NCI-H1048 (cell line): ENCODE data around the gene PIPOX.

ENCODE experiments used
- DNase-seq: peaks from one replicate; lab custom pipeline; 2025; lab: John Stamatoyannopoulos, UW

PIPOX gene

DNA sequence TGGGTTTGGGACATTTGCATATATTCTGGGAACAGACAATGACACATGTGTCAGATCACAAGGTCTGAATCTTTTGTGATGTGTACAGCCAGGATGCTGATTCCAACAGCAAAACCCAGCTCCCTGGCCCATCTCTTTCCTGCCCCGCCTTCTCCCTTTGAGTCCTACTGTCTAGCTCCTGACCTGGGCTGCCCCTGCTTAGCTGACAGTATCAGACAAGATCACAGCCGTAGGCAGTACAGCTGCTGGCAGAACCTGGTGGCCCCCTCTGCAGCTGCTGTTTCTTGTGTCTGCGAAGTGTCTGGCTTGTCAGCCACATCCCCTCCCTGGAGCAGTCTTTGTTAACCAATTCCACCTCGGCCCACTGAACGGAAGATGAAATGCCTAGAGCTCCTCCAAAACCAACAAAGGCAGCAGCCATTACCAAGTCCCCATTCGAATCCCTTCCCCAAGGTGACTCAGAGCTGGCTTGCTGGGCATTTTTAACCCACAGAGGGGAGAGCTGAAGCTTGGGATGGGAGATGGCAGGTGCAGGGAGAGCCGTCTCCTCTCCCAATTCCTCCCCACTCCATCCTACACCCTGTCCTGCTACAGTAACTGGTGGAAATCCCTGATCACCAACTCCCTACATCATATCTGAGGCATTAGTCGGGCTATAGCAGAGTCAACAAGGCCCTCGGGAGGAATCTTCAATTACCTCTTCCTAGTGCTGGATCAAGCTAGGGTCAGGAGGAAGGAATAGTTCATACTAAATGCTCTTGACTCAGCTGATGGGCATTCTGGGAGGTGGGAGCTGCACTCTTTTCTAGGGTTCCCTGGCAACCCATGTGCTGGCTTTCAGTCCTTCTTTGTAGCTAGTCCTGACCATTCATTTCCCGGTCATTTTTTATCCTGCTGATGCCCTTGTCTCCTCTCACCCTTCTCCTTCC lies 5.8 kb downstream of the PIPOX start:
- DNase-seq: no peak

DNA sequence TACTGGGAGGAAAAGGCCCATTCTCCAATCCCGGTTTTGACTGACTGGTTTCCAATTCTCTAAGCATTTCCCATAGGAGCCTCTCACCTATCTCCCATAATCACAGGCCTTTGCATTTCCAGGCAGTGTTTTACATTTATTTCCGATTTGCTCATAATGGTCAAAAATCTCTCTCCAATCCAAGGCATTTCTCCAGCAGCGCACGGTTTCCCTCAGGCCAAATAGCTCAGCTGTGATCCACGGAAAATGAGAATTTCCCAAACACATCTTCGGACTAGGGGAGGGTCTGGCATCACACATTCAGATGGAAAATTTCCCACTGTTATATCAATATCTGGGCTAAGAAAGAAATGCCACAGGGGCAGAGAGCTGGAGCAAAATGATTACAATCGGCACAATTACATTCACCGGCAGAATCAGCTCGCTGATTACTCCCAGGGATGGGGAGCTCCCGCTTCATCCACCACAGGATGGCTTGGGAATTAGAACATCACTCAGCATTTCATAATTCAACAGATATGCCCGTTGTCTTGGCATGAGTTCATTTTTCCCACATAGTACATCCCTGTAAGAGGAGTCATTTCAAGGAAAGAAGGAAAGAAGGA lies 6.7 kb downstream of the PIPOX start:
- no peak for DNase-seq

DNA sequence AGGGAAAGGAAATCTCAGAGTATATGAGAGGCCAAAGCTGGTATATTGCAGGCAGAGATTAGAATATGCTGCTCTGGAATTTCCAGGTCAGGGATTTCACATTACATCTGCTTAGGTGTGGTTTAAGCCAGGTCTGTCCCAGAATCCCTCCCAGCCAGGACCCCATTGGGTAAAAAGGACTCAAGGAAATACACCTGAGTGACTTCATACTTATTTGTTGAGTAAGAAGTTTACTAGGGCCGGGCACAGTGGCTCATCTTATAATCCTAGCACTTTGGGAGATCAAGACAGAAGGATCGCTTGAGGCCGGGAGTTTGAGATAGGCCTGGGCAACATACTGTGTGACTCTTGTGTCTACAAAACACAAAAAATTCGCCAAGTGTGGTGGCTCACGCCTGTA lies 7.2 kb downstream of the PIPOX start:
- DNase-seq: no peak

DNA sequence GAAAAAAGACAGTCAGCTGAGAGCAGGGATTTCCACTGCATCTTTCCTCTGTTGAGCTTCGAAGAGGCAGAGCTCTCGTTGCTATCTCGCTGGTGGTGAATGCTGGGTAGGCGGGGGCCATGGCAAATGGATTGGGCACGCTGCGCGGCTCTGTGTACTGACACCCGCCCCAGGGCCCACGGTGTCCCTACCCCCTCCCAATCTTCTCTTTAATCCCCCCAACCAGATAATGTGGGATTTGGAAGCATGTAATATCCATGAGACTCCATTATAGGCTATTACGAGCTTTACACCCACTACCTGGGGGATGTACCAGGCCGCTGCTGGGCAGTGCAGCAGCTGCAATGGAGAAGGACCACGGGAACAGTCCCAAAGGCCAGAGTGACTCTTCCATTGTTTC lies 8.3 kb downstream of the PIPOX start:
- DNase-seq: no peak

GRCh38 chr17:29051731-29052130 lies 8.8 kb downstream of the PIPOX start:
- no peak for DNase-seq

- no peak for DNase-seq
These were observed 11.9 kb downstream of the PIPOX start for GRCh38 chr17:29054835-29055234.

DNA sequence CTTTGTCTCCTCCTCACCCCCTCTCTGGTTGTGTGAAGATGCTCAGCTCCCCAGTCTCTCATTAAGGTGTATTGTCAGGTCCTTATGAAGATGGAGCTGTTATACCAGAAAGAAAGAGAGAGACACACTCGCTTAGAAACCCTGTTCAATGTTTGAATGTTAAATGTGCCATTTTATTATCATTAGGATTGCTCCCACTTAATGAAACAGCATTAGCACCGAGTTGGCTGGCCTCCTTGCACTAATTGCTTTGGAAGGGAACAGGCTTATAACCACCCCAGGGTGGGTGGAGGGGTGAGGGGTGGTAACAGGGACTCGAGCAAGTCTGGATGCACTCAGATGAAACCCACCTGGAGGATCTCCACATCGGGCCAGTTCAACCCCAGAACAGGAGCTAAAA lies 14.4 kb downstream of the PIPOX start:
- no peak for DNase-seq

GRCh38 chr17:29058391-29058790 lies 15.4 kb downstream of the PIPOX start:
- no peak for DNase-seq

- DNase-seq: no peak
These were observed 16.3 kb downstream of the PIPOX start for GRCh38 chr17:29059281-29059680.

DNA sequence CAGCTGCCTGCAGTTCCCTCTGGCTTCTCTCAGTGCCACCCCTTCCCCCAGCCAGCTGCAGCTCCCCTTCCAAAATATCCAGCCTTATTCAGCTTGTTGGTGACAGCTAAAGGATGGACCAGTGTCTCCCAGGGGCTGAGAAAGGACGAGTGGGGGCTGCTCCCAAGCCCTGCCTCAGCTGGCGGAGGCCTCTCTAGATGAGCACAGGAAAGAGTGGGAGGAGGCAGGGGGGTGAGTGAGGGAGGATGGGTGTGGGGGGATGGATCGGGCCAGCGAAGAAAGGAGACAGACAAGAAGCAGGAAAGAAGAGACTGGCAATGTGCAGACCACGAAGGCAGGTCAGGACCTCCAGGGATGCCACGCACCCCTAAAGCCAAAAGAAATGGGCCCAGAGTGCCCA lies 17.5 kb downstream of the PIPOX start:
- DNase-seq: no peak

- DNase-seq: no peak
These were observed 18.1 kb downstream of the PIPOX start for GRCh38 chr17:29061036-29061435.

GRCh38 chr17:29062215-29062614 lies 19.3 kb downstream of the PIPOX start:
- no peak for DNase-seq

DNA sequence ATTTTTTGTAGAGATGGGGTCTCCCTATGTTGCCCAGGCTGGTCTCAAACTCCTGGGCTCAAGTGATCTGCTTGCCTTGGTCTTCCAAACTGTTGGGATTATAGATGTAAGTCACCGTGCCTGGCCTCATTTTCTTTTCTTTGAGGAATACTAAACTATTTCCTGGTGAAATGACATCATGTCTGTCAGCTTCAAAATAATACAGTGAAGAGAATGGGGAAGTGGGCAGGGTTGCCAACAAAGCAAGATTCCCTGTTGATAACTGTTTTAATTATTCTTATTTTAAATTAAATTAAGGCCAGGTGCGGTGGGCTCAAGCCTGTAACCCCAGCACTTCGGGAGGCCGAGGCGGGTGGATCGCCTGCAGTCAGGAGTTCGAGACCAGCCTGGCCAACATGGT lies 21.1 kb downstream of the PIPOX start:
- DNase-seq: no peak

GRCh38 chr17:29066047-29066446 lies 23.1 kb downstream of the PIPOX start:
- no peak for DNase-seq

DNA sequence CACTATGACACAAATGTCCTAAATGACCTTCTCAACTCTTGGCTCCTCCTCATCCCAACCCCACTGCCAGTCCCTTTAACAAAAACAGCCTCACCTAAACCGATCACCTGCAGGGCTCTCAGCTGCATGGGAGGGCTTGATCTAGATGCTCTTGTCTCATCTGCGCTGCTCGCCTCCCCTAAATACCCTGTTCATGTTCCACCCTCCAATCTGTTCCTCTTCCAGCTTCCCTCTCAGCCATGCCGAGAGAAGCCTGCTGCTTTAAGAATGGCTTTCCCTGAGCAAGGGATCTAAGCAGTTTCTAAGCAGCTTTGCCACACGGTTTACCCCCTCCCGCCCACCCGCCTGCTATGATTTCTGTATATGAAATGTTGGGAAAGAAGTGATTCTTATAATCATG lies 23.7 kb downstream of the PIPOX start:
- no peak for DNase-seq

- no peak for DNase-seq
These were observed 25.9 kb downstream of the PIPOX start for GRCh38 chr17:29068818-29069217.

DNA sequence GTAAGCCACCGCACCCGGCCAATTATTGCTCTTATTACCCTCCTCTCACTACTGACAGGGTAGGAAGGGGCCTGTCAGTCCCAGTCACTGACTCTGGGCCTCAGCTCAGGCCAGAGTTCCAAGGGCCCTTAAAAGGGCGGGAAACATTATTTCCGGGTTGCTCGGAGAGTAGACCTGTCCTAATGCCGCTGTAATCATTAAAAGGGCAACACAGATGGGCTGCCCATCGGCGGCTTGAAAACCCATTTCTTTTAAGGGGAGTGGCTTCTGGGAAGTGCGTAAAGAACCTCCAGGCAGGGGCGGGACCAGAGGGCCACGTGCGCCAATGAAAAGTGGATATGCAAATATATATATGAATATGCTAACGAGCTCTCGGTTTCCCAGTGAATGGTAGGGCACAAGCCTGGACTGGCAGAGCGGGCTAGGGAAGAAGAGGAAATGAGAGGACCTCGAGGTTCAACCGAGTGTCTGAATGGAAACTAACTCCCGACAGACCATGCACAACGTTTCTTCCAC lies 26.6 kb downstream of the PIPOX start:
- DNase-seq: peak; percentile 88

- no peak for DNase-seq
These were observed 27.4 kb downstream of the PIPOX start for GRCh38 chr17:29070308-29070707.

GRCh38 chr17:29070781-29071180 lies 27.8 kb downstream of the PIPOX start:
- DNase-seq: no peak

- DNase-seq: no peak
These were observed 28.4 kb downstream of the PIPOX start for GRCh38 chr17:29071303-29071702.

DNA sequence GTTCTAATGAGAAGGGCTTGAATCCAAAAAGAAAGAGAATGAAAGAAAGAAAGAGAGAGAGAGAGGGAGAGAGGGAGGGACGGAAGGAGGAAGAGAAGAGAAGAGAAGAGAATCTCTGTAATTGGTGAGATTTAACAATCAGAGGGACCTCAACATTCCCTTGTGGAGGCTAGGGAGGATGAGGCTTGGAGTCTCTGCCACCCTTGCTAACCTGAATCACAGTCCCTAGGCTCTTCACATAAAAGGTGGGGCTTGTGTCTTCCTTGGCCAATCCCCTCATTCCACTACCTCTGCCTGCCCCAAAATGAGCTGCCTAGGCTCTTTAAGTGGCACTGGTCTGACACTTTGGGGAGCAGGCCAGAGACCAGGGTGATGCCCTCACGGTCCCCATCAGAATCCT lies 30.1 kb downstream of the PIPOX start:
- DNase-seq: no peak

GRCh38 chr17:29073520-29073919 lies 30.6 kb downstream of the PIPOX start:
- DNase-seq: no peak

- DNase-seq: no peak
These were observed 31.5 kb downstream of the PIPOX start for GRCh38 chr17:29074488-29074887.
